Umbilical cord (tissue), 2 donors: ENCODE measurements around the gene ABHD12. TPM values are rescaled to one million over a fixed set of nuclear protein-coding genes. Genes with fewer than 3 reads are reported as not detected.

ENCODE experiments used
- DNase-seq: peaks from one replicate; pipeline ENCODE4 v3.0.0-alpha.2; 2015; ENCODE audit warnings: low spot score
- total RNA-seq: library from RNA; depleted of rRNA; stranded (reverse); fragments of >200 nt; gene quantifications from one replicate; pipeline ENCODE4 v1.2.3, GENCODE V29; 2014; ENCODE audit warnings: low replicate concordance; ENCODE audit not compliant: insufficient read depth

The ABHD12 gene
- total RNA-seq, 1 donor from 2014 or later, result 61.4 TPM

- no peak for DNase-seq
Measured at GRCh38 chr20:25382704-25383370, 7.8 kb downstream of the ABHD12 start.

DNA sequence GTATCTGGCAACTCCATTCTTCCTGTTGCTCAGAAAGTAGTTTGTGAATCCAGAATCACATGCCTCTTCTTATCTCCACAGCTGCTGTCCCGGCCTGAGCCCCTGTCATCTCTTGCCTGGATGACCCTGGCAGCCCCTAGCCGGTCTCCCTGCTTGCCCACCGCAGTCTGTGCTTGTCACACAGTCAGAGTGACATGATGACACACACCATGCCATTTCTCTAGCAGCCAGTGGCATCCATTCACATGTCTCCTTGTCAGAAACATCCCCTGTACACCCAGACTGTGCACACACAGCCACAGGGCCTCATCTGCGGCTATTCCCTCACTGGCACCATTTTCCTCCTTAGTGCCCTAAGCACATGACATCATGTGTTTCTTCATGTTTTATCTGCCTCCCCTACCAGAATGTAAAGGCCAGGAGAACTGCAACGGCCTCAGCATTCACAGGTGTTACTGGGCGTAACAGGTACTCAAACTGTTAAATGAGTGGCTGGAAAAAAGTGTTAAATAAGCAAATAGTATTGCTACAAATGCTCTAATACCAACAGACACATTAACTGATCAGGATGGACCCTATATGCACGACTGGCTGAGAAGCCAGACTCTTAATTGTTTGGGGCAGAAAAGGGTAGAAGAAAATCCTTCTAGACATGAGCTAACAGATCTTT is 9.6 kb downstream of the ABHD12 start:
- no peak for DNase-seq

GRCh38 chr20:25378884-25379733 is 11.5 kb downstream of the ABHD12 start:
- DNase-seq, result no peak

GRCh38 chr20:25378189-25378883 is 12.3 kb downstream of the ABHD12 start:
- no peak for DNase-seq

DNA sequence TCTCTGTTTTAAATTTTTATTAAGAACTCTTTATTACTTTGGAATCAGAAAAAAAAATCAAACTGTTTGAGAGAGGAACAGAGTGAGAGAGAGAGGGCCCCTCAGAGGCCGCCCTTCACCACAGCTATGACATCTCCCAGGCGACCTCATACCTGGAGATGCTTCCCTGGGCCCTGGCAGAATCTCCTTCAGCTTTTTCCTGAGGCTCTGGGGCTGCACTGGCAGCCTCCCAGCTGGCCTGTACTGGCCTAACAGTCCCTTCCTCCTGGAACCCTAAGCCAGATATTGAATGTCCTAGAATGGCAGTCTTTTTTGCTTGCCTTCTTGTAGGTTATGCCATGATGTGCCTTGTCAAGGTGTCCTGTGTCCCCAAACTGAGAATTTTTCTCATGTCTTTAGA is 13.7 kb downstream of the ABHD12 start:
- no peak for DNase-seq

DNA sequence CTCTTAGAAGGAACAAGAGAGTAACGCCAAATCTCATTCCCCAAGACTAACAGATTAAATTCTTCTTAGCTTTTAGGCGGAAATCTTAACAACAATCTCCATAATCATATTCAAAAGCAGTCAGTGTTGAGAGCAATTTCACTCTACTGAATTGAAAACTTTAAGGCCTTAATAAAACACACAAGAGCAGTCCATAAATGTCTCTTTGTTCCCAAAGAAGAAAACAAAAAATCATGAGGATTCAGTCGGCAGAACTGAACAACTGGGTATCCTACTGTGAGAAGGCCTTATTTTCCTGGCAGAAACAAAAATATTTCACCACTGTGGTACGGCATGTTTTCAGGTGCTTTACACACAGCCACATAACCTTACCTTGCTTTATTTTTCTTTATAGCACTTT is 14.4 kb downstream of the ABHD12 start:
- DNase-seq, result no peak

DNA sequence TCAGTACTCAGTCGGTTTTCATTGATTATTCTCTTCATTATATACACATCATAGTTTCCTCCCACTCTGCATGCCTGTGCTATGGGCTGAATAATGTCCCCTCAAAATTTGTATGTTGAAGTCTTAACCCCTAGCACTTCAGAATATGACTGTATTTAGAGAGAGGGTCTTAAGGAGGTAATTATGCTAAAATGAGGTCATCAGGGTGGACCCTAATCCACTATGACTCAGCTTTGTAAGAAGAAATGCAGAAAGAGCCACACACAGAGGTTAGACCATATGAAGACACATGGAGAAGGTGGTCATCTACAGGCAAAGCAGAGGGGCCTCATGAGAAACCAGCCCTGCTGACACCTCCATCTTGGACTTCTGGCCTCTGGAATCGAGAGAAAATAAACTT is 15.8 kb downstream of the ABHD12 start:
- DNase-seq, result no peak

DNA sequence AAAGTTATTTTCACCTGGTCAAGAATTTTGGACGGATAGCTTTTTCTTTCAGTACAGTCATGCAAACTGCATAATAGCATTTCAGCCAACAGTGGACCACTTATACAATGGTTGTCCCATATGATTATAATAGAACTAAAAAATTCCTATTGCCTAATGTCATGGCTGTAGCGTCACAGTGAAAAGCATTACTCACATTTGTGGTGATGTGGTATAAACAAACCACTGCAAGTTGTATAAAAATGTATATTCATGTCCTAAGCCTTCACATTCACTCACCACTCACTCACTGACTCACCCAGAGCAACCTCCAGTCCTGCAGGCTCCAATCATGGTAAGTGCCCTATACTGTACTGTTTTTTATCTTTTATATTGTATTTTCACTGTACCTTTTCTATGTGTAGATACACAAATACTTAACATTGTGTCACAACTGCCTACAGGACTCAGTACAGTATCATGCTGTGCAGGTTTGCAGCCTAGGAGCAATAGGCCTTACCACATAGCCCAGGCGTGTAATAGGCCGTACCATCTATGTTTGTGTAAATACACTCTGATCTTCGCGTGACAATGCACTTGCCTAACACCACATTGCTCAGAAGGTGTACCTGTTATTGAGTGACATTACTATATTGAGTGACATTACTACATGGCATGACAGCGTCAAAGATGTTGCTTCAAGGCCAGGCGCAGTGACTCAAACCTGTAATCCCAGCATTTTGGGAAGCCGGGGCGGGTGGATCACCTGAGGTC is 17.9 kb downstream of the ABHD12 start:
- no peak for DNase-seq

GRCh38 chr20:25369971-25370370 is 20.7 kb downstream of the ABHD12 start:
- DNase-seq, result no peak

- no peak for DNase-seq
Measured at GRCh38 chr20:25369529-25369928, 21.1 kb downstream of the ABHD12 start.

DNA sequence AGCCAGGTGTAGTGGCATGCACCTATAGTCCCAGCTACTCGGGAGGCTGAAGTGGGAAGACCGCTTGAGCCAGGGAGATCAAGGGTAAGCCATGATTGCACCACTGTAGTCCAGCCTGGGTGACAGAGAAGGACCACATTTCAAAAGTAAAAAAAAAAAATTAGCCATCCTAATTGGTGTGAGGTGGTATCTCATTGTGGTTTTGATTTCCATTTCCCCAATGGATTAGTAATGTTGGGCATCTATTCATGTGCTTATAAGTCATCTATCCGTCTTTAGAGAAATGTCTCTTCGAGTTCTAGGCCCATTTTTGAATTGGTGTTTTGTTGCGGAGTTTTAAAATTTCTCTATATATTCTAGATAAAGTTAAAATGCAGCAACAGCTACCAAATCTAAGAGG is 21.7 kb downstream of the ABHD12 start:
- DNase-seq, result no peak

DNA sequence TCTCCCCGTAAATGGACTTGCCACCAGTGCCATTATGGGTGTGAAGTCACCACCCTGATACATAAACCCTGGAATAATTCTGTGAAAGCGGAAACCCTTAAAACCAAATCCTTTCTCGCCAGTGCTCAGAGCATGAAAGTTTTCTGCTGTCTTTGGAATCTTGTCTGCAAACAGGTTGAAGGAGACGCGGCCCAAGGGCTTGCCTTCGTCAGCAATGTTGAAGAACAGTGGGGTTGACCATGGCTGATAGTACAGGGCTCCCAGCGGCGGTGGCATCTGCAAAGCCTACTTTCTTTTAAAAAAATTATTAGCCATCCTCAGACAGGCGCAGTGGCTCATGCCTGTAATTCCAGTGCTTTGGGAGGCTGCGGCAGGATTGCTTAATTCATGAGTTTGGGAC is 22.1 kb downstream of the ABHD12 start:
- no peak for DNase-seq

GRCh38 chr20:25364879-25365699 is 25.5 kb downstream of the ABHD12 start:
- no peak for DNase-seq

DNA sequence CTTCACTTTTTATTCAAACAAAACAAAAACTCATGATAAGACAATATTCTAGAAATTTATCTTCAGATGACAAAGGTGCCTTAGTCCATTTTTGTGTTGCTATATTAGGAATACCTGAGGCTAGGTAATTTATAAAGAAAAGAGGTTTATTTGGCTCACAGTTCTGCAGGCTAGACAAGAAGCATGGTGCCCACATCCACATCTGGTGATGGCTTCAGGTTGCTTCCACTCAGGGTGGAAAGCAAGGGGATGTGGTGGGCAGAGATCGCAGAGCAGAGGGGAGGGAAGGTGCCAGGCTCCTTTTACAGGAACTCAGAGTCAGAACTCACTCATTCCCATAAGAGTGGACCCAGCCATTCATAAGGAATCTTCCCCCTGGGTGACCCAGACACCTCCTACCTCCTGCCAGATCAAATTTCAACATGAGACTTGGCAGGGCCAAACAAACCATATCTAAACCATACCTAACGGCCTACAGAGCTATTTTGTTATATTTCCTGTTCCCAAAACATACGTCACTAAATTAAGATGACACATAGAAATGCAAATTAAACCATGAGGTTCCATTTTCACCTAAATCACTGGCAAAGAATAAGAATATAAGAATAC is 26.4 kb downstream of the ABHD12 start:
- no peak for DNase-seq

DNA sequence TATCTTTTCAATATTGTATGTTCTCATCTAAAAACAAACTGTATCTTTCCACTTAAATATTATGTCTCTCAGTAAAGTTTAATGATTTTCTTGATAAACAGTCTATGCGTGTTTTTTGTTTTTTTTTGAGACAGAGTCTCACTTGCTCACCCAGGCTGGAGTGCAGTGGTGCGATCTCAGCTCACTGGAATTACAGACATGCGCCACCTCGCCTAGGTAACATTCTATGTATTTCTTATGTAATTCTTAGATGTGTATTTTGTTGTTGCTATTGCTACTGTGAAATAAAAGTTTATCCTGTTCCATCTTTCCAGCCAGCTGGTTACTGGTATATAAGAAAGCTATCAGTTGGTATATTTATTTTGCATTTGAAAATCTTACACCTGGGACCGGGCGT is 29.4 kb downstream of the ABHD12 start:
- peak; percentile 8 for DNase-seq

DNA sequence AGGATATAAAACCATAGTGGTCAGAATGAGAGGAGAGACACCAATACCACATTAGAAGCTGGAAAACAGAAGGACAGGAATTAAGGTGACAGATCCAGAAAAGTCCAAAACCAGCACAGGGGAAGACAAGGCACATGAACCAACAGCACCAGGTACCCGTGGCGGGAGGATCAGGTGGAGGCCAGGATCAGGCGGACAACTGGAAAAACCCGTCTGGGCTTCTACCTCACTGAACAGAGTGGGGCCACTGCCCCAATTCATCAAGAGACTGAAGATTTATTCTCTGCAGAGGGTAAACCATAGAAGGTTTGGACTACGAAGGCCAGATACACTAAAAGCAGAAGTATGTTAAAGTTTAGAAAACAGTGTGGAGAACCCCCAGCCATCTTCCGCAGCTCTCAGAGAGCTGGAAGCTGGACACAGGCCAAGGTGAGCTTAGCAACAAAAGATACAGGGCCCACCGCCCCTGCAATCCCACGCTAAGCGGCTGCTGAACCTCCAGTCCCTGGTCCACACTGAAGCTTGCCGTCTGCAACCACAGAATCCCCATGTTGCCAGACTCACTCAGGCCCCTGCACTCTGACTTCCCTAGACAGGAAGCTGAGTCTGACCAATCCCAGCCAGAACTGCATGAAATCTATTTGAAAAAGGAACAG is 29.9 kb downstream of the ABHD12 start:
- peak; percentile 44 for DNase-seq

- no peak for DNase-seq
Measured at GRCh38 chr20:25356271-25356933, 34.2 kb downstream of the ABHD12 start.

DNA sequence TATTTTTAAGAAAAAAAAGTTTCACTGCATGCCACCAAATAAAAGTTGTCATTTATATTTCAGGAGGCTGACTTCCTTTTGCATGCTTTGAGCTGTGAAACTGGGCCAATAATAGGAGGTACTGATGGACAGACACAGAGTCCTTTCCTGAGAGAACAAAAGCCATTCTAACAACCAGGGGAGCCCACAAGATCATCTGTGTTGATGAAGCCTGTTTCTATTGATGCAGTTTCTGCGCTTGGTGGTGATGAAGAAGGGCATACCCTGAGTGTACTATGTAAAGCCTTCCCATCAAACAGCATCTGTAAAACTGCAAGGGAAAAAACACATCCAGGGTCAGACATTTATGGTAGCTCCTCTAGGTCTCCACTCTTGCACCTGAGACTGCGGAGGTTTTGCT is 34.8 kb downstream of the ABHD12 start:
- no peak for DNase-seq
